ENCODE data around the gene SNX1.
"Not testable (repeated sequence)": the region's sequence is repeated elsewhere in the genome, so short reads cannot be mapped to it uniquely, and the experiment has no call there.

The SNX1 gene

DNA sequence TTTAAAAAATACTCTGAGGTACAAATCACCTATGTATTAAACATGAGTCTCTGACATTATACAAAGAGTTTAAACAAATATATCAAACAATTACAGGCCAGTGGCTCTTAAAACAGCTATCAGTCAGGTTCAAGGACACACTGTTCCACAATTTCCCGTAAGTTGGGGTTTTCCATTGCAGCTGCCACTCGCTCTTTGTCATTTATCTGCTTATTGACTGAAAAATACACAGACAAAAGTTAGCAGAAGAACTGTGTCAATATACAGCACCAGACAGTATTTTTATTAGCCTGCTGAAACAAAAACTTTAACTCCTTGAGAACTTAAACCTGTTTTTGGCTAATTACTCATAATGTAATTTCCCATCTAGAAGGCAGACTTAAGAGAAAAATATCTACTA, 23.0 kb upstream of the SNX1 start:
- no peak for DNase-seq (ENCODE audit: low spot score)

DNA sequence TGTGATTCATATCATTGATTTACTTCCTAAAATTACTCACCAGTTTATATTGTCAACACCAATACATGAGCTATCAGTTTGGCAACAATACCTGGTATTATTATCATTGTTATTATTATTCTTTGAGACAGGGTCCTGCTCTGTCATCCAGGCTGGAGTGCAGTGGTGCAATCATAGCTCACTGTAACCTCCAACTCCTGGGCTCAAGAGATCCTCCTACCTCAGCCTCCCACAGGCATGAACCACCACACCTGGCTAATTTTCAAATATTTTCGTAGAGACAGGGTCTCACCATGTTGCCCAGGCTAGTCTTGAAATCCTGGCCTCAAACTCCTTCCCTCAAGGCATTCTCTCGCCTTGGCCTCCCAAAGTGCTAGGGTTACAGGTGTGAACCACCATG, 22.3 kb upstream of the SNX1 start:
- not testable (repeated sequence) for DNase-seq (ENCODE audit: low spot score)

DNA sequence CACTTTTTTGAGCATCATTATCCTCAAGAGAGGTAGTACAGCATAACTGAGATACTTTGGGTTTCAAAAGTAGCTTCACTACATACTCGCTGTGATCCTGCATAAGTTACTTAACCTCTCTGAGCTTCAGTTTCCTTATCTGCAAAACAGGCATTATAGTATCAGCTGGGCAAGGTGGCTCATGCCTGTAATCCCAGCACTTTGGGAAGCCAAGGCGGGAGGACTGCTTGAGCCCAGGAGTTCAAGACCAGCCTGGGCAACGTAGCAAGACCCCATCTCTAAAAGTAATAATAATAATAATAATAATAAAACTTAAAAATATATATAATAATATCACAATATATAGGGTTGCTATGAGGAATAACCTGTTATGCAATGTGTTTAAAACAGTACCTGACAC, 13.0 kb upstream of the SNX1 start:
- no peak for DNase-seq (ENCODE audit: low spot score)

DNA sequence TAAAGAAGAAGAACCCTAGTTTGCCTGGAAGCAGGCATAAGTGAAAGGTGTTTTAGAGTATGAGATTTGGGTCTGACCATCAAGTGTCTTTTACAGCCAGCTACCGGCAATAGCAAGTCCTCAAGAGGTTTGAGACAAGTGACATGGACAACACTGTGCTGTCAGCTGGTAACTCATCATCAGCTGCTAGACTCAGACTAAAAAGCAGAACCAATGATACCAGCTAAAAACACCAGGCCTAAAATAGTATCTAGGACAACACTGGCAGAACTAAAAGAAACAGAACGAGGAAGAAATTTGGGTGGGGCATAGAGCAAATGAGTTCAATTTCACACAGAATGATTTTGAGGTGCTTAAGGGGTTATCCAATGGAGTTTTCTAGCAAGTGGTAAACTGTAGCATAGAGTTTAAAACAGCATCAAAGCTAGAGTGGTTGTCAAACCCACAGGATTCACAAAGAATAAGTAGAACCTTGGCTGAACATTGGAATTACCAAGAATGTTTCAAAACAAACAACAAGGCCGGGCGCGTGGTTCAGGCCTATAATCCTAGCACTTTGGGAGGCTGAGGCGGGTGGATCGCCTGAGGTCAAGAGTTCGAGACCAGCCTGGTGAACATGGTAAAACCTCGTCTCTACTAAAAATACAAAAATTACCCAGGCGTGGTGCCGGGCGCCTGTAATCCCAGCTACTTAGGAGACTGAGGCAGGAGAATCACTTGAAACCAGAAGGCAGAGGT, 6.1 kb upstream of the SNX1 start:
- no peak for DNase-seq (ENCODE audit: low spot score)

DNA sequence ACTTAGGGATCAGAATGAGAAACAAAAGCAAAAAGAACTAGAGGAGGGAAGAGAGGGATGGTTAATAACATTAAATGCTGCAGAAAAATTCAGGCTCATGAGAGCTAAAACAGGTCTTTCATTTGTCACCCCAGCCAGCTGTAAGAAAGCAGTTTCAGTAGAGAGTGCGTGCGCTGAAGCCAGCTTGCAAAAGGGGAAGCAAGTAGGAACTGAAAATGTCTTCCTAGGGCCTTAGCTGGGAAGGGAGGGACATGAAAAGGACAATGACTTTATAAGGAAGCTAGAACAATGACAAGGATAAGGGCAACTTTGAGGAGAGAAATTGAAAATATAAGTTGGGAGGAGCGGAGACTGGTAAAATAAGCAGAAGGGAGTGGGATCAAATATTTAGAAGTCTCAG, 5.3 kb upstream of the SNX1 start:
- DNase-seq (ENCODE audit: low spot score), result no peak

DNA sequence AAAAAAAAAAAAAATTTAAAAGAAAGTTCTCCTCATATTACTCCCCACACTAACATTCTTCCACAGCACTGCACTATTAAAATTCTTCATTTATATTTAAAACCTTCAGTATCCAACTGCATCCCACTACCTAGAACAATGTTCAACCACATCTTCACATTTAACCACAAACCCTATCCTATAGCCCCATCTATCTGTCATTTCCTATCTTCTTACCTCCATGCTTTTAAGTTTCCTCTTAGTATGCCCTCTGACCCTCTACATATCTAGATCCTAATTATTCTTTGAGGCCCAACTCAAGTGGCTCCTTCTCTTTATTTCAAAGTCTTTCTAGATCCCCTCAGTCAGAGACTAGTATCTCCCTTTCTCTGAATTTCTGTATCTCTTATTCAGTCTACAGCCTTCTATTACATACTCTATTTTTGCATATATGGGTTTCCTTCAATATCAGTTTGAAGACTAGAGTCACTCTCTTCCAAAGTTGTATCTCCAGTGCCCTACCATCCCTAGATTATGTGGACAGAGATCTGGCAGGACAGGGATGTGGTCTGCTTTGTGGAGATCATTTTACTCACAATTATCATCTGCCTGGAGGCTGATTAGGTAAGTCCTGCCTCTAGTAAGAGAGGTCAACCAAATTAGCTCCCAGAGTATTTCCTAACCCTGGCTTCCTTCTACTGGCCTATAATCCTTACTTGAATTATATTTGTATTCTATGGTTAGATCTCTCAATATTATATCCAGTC, 3.5 kb upstream of the SNX1 start:
- no peak for DNase-seq (ENCODE audit: low spot score)

DNA sequence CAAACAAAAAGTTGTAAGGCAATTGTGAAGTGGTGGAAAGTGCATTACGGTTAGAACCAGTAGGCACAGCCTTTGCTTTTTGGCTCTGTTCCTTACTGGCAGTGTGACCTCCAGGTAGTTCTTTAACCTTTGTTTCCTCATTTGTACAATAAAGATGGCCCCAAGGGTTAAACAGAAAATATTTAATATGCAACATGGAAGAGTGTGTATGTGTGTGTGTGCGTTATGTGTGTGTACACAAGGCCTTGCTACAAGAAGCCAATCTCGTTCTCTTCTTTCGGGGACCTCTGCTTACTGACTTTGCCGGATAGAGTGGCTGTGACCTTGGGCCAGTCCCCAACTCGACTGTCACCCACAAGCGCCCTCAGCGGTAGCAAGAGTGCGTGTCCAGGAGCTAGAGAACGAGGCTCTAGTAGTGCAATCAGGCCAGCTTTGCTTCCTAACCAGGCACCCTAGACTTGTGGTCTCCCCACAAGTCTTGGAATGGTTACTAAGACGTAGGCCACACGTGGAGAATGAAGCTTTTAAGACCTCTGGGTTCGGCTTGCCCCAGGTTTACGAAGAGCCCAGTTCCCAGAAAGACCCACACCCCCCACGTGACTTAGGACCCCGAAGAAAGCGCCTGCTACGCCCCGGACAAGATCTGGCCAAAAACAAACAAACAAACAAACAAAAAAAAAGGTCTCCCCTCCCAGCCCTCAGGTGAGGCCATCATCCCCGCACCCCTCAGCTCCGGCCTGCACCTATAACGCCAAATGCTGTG, 2.7 kb upstream of the SNX1 start:
- DNase-seq (ENCODE audit: low spot score), result peak; percentile 61

DNA sequence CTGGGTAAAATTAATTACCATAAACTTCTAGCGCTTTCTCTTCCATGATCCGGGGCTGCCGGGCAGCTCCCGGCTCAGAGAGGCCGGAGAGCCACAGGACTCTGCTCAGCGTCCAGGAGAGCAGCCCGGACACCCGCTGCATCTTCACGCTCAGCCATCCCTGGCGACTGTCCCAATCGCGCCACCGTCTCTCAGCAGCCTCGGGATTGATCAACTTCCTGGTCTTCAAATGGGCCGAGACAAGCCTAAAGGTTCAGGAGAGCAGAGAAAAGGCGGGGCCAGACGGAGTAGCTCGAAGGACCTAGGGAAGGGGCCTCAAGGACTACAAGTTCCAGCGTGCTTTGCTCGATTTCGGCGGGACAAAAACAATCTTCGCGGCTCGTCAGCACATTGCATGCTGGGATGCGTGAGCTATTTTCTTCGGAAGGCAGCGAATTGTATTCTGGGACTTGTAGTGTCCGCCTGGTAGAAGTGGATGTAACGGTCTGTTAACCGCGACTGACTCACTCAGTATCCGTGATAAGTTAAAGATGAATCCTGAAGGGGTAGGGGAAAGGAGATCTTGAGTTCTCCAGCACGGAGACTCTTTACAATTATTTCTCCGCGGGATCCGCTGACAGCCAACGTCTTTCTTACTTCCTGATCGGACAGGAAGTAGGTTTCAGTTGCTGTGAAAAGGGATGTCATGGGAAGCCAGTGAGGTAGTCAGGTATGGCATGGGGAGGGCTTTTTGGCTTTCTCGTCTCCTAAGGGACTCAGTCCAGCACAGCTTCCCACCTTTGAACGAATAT, 2.0 kb upstream of the SNX1 start, which contains the start of gene CIAO2A:
TSS of gene CIAO2A (minus strand) at position 212 of the 791 bp plus-strand sequence. CDS start at position 142, 70 bp downstream.
- peak; percentile 91 for DNase-seq (ENCODE audit: low spot score)

DNA sequence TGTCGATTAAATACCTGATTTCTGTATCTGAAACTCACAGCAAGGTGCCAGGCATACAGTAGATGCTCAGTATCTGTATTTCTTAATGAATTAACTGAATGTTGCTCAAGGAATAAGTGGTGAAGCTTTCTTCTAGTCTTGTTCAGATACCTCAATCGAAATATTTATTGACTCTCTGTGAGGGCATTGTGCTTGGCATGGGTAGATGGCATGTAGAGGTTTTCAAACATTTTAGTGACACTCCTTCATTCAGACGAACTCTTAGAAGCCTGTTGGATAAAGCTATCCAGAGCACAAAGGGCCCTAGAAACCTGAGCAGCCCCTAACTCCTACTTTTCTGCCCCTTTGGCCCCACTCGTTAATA, 369 bp upstream of the SNX1 start:
- no peak for DNase-seq (ENCODE audit: low spot score)

DNA sequence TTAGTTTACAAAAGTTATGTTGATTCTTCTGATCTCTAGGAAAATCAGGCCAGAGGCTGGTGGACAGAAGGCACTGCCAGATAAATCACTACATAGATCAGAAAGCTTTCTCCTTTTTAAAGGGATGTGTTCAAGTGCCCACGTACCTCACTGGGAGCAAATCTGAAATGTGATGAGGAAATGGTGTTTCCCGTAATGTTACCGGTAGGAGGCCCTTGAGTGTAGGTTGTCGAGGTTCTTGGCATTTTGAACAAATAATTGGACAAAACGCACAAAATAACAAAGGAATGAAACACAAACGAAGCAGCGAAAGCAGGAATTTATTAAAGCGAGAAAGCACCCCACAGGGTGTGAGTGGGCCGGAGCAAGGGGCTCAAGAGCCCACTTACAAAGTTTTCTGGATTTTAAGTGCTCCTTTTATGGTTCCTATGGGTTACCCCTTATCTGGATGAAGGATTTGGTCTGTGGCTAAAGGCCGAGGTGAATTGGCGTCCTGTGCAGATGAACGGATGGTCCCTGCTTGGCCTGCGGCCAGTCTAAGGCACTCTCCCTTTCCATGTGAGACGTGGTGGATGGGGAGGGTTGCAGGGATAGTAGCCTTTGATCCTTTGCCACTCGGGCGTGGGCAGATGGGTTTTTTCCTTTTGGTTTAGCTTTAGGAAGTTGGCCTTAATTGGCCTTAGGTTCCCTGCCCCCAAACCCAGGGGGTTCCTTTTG, 1.0 kb downstream of the SNX1 start:
- no peak for DNase-seq (ENCODE audit: low spot score)

DNA sequence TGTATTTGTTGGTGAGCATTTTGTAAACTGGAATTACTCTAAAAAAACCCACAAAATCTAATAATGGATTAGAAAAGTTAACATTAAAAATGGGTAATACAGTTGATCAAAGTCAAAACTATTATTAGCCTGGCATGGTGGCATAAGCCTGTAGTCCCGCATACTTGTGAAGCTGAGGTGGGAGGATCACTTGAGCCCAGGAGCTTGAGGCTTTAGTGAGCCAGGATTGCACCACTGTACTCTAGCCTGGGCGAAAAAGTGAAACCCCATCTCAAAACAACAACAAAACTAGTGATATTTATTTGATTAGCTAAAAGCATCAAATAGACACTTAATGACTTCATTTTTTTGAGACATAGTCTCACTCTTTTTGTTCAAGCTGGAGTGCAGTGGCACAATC, 3.6 kb downstream of the SNX1 start:
- DNase-seq (ENCODE audit: low spot score), result no peak

DNA sequence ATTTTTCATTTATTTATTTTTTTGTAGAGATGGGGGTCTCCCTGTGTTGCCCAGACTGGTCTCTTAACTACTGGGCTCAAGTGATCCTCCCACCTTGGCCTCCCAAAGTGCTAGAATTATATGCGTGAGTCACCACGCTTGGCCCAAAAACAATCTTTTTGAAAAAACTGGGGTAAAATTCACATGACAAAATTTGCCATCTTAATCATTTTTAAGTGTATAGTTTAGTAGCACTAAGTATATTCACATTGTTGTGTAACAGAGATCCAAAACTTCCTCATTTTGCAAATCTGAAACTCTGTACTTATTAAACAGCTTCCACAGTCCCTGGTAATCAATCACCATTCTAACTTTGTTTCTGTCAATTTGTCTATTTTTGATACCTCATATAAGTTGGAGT, 5.2 kb downstream of the SNX1 start:
- no peak for DNase-seq (ENCODE audit: low spot score)

DNA sequence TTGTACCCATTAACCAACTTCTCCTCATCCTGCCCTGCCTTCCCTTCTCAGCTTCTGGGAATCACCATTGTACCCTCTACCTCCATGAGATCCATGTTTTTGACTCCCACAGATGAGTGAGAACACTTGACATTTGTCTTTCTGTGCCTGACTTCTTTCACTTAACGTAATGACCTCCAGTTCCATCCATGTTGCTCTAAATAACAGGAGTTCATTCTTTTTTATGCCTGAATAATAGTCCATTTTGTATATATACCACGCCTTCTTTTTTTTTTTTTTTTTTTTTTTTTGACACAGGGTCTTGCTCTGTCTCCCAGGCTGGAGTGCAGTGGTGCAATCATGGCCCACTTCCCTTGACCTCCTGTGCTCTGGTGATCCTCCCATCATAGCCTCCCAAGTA, 6.7 kb downstream of the SNX1 start:
- DNase-seq (ENCODE audit: low spot score), result no peak

DNA sequence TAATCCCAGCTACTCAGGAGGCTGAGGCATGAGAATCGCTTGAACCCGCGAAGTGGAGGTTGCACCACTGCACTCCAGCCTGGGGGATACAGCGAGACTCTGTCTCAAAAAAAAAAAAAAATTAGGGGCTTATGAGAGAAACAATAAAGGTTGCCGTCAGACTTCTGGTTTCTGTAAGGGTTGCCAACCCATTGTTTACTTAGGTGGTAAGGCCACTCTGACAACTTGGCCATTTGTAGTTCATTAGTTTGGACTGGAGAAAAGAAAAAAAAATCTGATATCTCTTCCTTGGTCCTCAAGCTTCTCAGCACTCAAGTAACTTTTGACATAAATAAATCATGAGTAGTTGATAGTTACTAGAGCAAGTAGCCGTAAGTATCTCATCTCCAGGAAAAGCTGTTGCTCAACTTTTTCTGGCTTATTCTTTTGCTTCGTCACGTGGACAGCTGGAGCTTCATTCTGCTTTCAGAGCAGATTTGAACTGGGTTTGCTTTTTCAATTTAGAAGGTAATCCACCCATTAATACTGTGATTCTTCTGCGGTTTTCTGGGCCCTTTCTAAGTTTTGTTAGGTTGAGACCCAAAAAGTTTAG, 9.4 kb downstream of the SNX1 start:
- no peak for DNase-seq (ENCODE audit: low spot score)

DNA sequence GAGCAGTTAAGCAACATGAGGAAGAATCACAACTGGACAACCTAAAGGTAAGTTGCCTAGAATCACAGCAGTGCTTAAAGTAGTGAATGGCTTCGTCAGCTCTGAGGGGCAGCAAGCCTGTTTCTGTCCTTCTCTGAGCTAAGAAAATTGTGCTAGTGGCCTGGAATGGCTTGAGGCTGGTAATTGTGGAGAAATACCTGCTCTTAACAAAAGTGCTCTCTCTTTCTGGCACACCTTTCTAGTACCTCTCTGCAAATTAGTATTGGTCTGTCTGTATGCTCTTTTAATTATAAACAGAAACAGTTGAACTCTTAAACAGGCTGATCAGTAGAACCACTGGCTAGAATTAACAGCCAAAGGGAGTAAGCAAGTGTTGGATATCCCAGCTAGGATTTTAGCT, 11.6 kb downstream of the SNX1 start:
- no peak for DNase-seq (ENCODE audit: low spot score)

DNA sequence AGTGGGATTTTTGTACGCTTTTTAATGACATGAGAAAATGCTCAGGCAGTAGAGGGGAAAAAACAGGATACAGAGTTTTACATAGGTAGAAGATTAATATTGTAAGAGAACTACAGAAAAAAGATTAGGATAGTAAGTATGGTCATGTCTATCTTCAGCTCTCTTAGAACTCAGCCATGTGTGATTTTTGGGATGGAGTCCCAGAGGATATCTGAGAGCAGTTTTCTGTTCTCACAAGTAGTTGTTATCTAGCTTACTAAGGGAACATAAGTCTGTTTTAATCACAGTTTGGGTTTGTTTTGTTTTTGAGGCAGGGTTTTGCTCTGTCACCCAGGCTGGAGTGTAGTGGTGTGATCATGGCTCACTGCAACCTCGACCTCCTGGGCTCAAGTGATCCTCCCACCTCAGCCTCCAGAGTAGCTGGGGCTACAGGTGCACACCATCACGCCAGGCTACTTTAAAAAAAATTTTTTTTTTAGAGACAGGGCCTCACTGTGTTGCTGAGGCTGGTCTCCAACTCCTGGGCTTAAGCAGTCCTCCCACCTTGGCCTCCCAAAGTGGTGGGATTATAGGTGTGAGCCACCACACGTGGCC, 14.4 kb downstream of the SNX1 start:
- DNase-seq (ENCODE audit: low spot score), result not testable (repeated sequence)

DNA sequence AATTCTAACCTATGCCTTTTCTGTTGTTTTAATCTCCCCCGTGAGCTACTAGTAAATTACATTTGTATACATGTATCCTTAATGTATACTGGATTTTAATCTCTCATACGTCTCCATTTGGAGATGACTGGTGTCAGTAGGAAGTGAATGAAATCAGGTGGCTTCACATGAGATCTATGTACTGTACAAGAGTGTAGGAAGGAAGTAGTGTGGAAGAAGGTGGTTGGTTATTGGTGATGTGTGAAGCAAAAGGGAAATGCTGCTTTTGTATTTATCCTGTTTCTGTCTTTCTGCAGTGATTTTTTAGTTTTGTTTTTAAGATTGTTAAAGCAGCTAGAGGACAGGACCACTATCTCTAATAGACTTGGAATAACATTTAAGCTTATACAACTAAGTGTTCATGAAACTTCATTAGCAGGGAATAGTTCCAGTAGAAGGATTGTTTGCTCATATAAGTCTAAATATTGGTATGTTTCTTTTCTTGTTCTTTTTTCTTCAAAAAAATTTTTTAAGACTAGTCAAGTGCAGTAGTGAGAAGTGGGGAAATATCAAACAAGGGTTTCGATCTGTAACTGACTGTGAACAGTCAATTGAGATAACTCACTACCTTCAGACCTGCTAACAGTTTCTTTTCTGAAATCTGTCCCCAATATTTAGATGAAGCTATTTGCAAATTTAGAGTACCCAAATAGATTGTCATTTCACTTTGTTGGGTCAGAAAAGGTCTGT, 15.3 kb downstream of the SNX1 start:
- no peak for DNase-seq (ENCODE audit: low spot score)

DNA sequence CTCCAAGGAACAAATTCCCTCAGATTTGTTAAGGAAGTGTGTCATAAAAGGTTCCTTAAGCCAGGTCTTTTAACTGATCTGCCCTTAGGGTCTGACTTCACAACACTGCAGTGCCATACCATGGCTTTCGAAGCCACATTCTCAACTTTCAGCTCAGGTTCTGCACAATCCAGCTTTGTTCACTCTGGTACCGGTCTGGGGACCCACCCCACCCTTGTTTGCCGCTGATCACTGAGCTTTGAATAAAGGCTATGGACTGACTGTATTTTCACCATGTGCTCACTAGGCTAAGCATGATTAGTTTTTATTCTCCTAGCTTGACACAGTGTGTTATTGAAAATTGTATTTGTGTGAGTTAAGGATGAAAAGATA, 15.9 kb downstream of the SNX1 start:
- DNase-seq (ENCODE audit: low spot score), result no peak

DNA sequence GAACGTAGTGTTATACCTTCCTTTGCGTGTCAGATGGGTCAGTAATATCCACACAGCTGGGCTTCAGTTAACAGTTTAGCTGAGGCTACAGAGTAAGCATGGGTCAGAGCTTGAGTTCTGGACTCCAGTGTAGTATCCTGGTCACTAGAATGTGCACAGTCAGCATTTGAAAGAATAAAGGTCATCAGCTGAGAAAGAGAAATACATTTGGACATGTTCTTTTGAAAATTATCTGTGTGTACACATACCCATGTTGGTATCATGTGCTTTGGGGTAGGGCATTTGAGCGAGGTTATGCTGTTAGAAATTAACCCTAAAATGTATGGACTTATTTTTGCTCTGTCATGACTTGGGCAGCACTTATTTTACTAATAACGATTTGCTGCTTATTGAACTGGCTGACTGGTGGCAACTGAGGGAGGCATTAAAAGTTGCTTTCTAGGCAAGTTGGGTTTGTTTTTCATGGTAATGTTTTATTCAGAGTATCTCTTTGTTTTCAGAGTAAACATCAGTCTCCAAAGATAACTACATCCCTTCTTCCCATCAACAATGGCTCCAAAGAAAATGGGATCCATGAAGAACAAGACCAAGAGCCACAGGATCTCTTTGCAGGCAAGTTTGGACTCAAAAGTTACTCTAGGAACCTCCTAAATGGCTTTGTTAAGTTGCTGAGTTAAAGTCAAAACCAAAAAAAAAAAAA, 16.4 kb downstream of the SNX1 start:
- DNase-seq (ENCODE audit: low spot score), result no peak
